OCI-LY3 (cell line): ENCODE results near the gene MORN5.
"Not testable (repeated sequence)": the region's sequence is repeated elsewhere in the genome, so short reads cannot be mapped to it uniquely, and the experiment has no call there.

Source experiments
- EZH2phosphoT487 ChIP-seq: fragments of 200-600 bp; shearing (Covaris generic); IDR thresholded peaks from 2 replicates; pipeline ENCODE4 v1.6.1; 2018; ENCODE audit warnings: antibody characterized with exemption, mixed run types, low read depth
- TF ChIP-seq, protein P1 (sequence below): fragments of 200-600, 300-600 bp; sonication (generic); IDR thresholded peaks from 2 replicates; pipeline ENCODE4 v1.5.1; 2014; ENCODE audit warnings: antibody characterized with exemption, low read length, low read depth

DNA sequence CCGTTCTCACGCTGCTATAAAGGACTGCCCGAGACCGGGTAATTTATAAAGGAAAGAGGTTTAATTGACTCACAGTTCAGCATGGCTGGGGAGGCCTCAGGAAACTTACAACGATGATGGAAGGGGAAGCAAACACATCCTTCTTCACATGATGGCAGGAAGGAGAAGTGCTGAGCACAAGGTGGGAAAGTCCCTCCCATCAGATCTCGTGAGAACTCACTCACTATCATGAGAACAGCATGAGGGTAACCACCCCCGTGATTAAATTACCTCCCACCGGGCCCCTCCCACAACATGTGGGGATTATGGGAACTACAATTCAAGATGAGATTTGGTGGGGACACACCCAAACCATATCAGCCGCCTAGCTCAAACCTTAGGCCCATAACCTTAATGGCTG is 42.5 kb upstream of the MORN5 start:
- TF ChIP-seq, protein P1, sequence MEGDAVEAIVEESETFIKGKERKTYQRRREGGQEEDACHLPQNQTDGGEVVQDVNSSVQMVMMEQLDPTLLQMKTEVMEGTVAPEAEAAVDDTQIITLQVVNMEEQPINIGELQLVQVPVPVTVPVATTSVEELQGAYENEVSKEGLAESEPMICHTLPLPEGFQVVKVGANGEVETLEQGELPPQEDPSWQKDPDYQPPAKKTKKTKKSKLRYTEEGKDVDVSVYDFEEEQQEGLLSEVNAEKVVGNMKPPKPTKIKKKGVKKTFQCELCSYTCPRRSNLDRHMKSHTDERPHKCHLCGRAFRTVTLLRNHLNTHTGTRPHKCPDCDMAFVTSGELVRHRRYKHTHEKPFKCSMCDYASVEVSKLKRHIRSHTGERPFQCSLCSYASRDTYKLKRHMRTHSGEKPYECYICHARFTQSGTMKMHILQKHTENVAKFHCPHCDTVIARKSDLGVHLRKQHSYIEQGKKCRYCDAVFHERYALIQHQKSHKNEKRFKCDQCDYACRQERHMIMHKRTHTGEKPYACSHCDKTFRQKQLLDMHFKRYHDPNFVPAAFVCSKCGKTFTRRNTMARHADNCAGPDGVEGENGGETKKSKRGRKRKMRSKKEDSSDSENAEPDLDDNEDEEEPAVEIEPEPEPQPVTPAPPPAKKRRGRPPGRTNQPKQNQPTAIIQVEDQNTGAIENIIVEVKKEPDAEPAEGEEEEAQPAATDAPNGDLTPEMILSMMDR = not testable (repeated sequence)
- not testable (repeated sequence) for TF ChIP-seq EZH2phosphoT487
